ENCODE data around the gene SMURF1.

- TF ChIP-seq POLR2A (IDR thresholded peaks at IDR 0.05) (no peak), CTCF (IDR thresholded peaks at IDR 0.05) (no peak)
Measured at GRCh38 chr7:99002148-99002826, 141.6 kb downstream of the SMURF1 start.
